ENCODE data around the gene PHLPP1.

PHLPP1 gene

GRCh38 chr18:62856294-62856693, 141.0 kb downstream of the PHLPP1 start:
- no peak for DNase-seq

- DNase-seq = no peak
Observed at GRCh38 chr18:62857263-62857976, 142.1 kb downstream of the PHLPP1 start.

- DNase-seq = no peak
Observed at GRCh38 chr18:62860062-62860461, 144.7 kb downstream of the PHLPP1 start.

GRCh38 chr18:62862466-62862865, 147.1 kb downstream of the PHLPP1 start:
- no peak for DNase-seq

- no peak for DNase-seq
Observed at GRCh38 chr18:62863579-62864001, 148.2 kb downstream of the PHLPP1 start.

DNA sequence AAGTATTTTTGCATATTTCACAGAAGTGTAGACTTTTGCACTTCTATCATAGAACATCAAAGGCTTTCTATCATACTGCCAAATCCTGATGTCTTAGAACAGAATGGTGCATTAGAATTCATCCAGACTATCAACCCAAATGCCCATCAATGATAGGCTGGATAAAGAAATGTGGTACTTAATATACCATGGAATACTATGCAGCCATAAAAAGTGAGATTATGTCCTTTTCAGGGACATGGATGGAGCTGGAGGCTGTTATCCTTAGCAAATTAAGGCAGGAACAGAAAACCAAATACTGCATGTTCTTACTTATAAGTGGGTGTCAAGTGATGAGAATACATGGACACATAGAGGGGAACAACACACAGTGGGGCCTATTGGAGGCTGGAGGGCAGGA, 150.2 kb downstream of the PHLPP1 start:
- no peak for DNase-seq

DNA sequence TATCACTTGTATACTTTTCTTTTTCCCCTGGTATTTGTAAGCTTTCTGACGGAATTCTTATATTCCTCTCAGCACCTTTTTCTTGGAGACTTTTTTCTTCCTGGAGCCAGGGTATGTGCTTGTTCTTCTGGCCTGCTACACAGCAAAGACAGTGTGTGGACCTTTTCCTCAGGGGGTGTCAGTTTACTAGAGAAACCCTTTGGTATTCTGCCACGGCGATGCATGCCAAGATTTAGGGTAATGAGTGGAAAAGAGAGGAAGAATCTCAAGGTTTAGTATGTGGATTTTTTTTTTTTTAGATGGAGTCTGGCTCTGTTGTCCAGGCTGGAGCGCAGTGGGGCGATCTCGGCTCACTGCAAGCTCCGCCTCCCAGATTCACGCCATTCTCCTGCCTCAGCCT, 152.2 kb downstream of the PHLPP1 start:
- DNase-seq = no peak

DNA sequence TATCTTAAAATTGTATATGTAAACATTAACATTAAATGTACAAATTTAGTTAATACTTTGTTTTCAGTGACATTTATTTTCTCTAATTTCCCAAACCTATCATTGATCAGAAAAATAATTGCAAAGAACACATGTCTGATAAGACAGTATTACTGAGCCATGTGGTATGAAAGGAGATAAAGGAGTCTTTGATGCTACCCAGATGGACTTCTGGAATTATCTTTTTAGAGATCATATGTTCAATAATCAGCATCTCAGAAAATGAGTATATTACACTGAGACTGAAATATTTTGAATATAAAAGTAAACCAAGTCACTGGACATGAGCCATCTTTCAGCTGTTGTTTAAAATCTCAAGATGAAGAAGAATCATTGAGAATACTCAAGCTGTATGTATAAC, 153.3 kb downstream of the PHLPP1 start:
- DNase-seq = no peak

DNA sequence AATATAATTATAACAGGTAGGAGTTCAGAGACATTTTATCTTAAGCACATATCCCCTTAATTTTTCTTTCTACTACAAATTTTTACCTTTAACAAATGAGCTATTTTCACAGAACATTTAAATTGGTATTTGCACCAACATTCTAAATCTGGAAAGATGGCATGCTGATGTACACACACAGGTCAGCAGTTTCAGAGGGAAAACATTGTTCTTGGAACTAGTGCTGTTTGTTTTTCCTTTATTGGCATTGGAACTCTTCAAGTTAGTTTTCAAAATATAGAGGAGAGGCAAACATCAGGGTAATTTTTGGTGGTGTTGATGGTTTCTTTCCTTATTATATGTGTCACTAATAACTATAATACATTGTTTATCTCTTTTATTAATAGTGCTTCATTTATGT, 155.3 kb downstream of the PHLPP1 start:
- DNase-seq = no peak

DNA sequence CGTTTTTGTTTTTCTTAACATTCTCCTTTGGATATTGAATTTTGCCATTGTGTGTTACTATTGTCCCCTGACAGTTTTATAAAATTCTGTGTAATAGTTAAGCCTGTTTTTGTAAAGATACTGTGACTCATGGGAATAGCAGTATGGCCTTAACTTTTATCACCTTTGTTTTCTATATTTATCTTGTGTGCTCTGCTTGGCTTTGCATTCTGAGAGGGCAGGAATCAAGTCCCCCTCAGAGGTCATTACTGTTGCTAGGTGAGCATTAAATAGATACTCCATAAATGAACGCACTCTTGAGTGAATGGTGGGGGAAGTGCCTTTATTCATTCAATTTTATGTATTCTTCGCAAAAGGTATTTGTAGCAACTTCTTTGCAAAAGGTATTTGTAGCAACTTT, 160.0 kb downstream of the PHLPP1 start:
- DNase-seq = no peak

DNA sequence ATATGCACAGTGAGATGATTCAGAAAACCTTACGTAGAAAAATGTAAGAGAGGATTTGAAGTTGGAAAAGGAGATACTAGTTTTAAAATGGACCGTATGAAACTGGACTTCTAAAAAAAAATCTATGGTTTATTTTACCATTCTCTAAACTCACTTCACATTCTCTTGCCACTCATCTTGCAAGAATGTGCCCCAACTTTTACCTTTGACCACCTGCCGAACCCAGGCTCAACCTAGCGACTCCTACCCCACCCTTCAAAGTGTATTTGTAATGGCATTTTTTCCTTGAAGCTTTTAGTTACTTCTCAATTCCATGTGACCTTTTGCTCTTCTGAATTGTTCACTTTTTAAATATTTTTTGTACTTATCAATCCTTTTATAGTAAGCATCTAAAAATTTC, 160.8 kb downstream of the PHLPP1 start:
- DNase-seq = no peak

DNA sequence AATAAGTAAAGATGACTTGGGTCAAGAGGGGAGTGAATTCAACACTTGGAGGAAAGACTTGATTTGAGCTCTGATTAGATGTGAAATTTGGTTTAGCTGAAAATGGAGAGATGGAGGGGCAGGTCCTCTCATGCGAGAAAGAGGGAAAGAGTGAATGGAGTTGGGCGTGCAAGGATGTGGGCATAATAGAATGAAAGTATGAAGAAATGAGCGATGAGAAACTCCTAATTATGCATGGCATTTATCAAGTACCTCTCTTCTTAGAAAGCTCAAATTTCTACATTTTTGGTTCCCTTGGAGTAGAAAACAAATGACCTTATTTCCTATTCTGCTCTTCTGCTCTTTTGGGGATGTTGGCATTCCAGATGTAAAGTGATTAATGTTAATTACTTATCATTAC, 161.5 kb downstream of the PHLPP1 start:
- DNase-seq = no peak

- no peak for DNase-seq
Observed at GRCh38 chr18:62877411-62878221, 162.3 kb downstream of the PHLPP1 start.

- DNase-seq = no peak
Observed at GRCh38 chr18:62878305-62878704, 163.0 kb downstream of the PHLPP1 start.

DNA sequence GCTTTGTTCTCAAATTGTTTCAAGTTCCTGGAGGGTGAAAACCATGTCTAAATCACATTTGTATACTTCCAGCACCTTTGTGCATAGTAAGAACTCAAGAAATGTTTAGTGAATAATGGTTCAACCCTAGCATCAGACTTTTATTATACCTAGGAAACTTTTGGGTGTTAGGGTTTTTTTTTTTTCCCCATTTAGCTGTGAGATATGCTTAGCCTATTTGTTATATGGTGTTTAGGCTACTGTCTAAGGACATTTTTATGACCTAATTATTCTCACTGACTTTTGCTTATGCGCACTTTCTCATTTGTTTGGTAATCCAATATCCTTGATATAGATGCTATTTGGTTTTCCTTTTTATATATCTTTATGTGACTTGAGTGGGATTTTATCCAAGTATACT, 164.7 kb downstream of the PHLPP1 start:
- no peak for DNase-seq

DNA sequence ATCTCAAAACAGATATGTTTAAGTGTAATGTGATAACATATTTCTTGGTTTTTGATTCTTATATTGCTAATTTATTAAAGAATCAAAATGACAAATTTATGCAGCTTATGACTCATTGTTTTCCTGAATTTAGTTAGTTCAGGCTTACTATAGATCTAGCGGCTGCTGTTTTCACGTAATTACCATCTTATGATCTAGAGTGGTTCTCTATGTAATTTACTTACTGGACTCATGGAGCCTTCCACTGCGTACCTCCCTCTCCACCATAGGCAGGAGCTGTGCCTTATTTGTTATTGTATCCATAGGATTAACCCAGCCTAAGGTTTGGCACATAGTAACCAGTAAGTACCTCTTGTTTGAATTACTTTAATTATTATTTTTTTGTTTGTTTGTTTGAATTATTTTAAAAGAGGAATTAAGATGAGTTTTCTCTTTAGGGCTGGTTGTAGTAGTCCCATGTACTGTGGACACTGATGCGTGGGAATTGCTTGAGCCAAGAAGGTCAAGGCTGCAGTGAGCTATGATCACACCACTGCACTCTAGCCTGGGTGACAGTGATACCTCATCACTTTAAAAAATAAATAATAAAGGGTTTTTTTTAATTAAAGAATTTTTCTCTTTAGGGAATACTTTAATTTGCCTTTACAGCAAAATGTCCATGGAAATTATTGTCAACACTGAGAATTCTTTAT, 165.5 kb downstream of the PHLPP1 start:
- DNase-seq = no peak

DNA sequence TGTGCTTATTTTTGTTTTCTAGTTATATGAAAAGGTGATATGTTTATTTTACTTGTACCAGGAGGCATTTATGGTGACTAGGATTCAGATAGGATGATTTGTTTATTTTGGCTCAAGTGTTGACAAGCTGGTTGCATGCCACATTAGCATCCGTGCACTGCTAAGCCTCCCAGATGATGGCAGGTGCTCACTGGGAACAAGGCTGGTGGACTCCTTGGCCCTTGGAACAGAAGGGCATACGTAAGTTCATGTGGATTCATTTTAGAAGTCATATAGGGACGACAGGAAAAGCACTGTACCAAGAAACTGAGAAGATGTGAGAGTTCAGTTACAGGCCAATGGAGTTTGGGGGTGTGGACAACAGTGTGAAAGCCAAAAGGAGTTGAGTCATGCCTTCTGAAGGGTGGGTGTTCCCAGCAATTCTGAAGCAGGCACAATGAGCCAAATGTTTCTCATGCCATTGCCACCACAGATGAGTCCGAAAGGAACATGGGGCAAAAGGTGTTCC, 166.2 kb downstream of the PHLPP1 start:
- no peak for DNase-seq

- DNase-seq = no peak
Observed at GRCh38 chr18:62883937-62884735, 168.8 kb downstream of the PHLPP1 start.

- DNase-seq = no peak
Observed at GRCh38 chr18:62885804-62886203, 170.5 kb downstream of the PHLPP1 start.

- DNase-seq = no peak
Observed at GRCh38 chr18:62894681-62895390, 179.5 kb downstream of the PHLPP1 start.

GRCh38 chr18:62897153-62897552, 181.8 kb downstream of the PHLPP1 start:
- no peak for DNase-seq

DNA sequence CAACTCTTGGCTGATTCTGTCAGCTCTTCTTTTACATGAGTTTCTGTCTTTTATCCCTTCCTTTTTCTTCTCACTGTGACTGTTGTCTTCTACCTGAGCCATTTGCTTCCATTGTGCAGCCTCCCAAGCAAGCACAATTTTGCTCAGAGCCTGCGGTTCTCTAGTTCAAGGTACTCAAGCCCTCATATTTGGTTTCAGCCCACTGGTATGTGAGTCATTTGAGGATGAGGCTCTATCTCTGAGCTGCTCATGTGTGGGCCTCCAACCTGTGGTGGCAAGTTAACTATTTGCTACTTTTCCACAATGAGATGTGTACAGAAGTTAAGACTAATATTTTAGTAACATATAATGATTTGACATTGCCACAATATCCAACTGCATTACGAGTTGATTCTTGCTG, 183.0 kb downstream of the PHLPP1 start:
- DNase-seq = no peak
